Karpas-422 (cell line): ENCODE measurements around the gene FBXO34. TPM values are rescaled to one million over a fixed set of nuclear protein-coding genes. Genes with fewer than 3 reads are reported as not detected.
A peak's percentile ranks its signal among the peaks of the same experiment; 100 is the strongest.
"Not testable (repeated sequence)": the region's sequence is repeated elsewhere in the genome, so short reads cannot be mapped to it uniquely, and the experiment has no call there.

Experiments
- DNase-seq: peaks from one replicate; pipeline ENCODE4 v3.0.0-alpha.2; 2015
- H2AFZ ChIP-seq: fragments of 200-600 bp; sonication (generic); 2 replicates; pipeline ENCODE4 v1.6.1; 2014; ENCODE audit warnings: antibody characterized with exemption, low read length, mixed read lengths
- H3K27ac ChIP-seq: fragments of 200-600 bp; sonication (generic); 2 replicates; pipeline ENCODE4 v1.5.1; 2014; ENCODE audit warnings: mild to moderate bottlenecking, low read length, moderate library complexity
- H3K27me3 ChIP-seq: fragments of 200-600 bp; sonication (generic); 2 replicates; pipeline ENCODE4 v1.6.1; 2014; ENCODE audit warnings: low read length, mixed read lengths
- H3K36me3 ChIP-seq: fragments of 200-600 bp; sonication (generic); 2 replicates; pipeline ENCODE4 v1.6.1; 2014; ENCODE audit warnings: low read length, mixed read lengths; ENCODE audit not compliant: insufficient read depth
- H3K4me1 ChIP-seq: fragments of 200-600 bp; sonication (generic); 2 replicates; pipeline ENCODE4 v1.6.1; 2014; ENCODE audit warnings: mild to moderate bottlenecking, low read length, mixed read lengths
- H3K4me2 ChIP-seq: fragments of 200-600 bp; sonication (generic); 2 replicates; pipeline ENCODE4 v1.6.1; 2014; ENCODE audit warnings: low read length, low read depth, mild to moderate bottlenecking; ENCODE audit not compliant: poor library complexity, severe bottlenecking
- H3K4me3 ChIP-seq: fragments of 200-600 bp; sonication (generic); 2 replicates; pipeline ENCODE4 v1.5.1; 2014; ENCODE audit warnings: mild to moderate bottlenecking, antibody characterized with exemption, low read length, mixed read lengths
- H3K79me2 ChIP-seq: fragments of 200-600 bp; sonication (generic); 2 replicates; pipeline ENCODE4 v1.6.1; 2014; ENCODE audit warnings: mild to moderate bottlenecking, low read length, mixed read lengths
- H3K9ac ChIP-seq: fragments of 200-600 bp; sonication (generic); 2 replicates; pipeline ENCODE4 v1.6.0; 2014; ENCODE audit warnings: low read length
- H3K9me2 ChIP-seq: fragments of 200-600 bp; sonication (generic), shearing (Covaris generic); replicated peaks from 2 replicates; pipeline ENCODE4 v1.6.0; 2014; ENCODE audit warnings: mild to moderate bottlenecking, low read length, moderate library complexity; ENCODE audit not compliant: insufficient read depth
- H3K9me3 ChIP-seq: fragments of 300-700, 200-600 bp; sonication (generic); 2 replicates; pipeline ENCODE4 v1.6.1; 2014; ENCODE audit warnings: low read length, mixed read lengths
- H4K20me1 ChIP-seq: fragments of 200-600 bp; sonication (generic); 2 replicates; pipeline ENCODE4 v1.6.1; 2014; ENCODE audit warnings: mild to moderate bottlenecking, antibody characterized with exemption, low read length, low read depth; ENCODE audit not compliant: insufficient read depth
- total RNA-seq: library from RNA; depleted of rRNA; stranded (reverse); fragments of >200 nt; shearing (Covaris generic); gene quantifications from 2 replicates; pipeline ENCODE4 v1.2.3, GENCODE V29; 2014; ENCODE audit warnings: low replicate concordance

The FBXO34 gene
- total RNA-seq, 1 experiment from 2014 or later = 59.0 TPM

- peak overlapping the region; percentile 69 for H3K4me2 ChIP-seq
- H3K27me3 ChIP-seq = no peaks in the 10 kb centered on the region
- peak overlapping the region; percentile 36 for H3K4me3 ChIP-seq
- H3K36me3 ChIP-seq = no peaks in the 10 kb centered on the region
- H3K79me2 ChIP-seq = peaks cover 93% of the 10 kb centered on the region
- no peak overlapping the region for H2AFZ ChIP-seq
- H3K9me2 ChIP-seq = no peaks in the 10 kb centered on the region
- H4K20me1 ChIP-seq = no peaks in the 10 kb centered on the region
- H3K9me3 ChIP-seq = no peaks in the 10 kb centered on the region
- H3K9ac ChIP-seq = peak overlapping the region; percentile 43
- H3K4me1 ChIP-seq = peaks cover 76% of the 10 kb centered on the region
- H3K27ac ChIP-seq = peak overlapping the region; percentile 42
- DNase-seq = no peak
Measured at GRCh38 chr14:55332654-55333570, 61.7 kb downstream of the FBXO34 start.

GRCh38 chr14:55333711-55334485 lies 62.7 kb downstream of the FBXO34 start:
- peaks cover 92% of the 10 kb centered on the region for H3K79me2 ChIP-seq
- H3K4me2 ChIP-seq = no peak overlapping the region
- peaks cover 69% of the 10 kb centered on the region for H3K4me1 ChIP-seq
- no peaks in the 10 kb centered on the region for H4K20me1 ChIP-seq
- H3K9ac ChIP-seq = no peak overlapping the region
- H3K9me3 ChIP-seq = no peaks in the 10 kb centered on the region
- no peak overlapping the region for H2AFZ ChIP-seq
- no peak overlapping the region for H3K4me3 ChIP-seq
- no peaks in the 10 kb centered on the region for H3K27me3 ChIP-seq
- no peaks in the 10 kb centered on the region for H3K9me2 ChIP-seq
- H3K27ac ChIP-seq = peak overlapping the region; percentile 42; the same call in 1 of the 2 replicates
- DNase-seq = no peak
- no peaks in the 10 kb centered on the region for H3K36me3 ChIP-seq

- Histone ChIP-seq H3K79me2 (peaks cover 93% of the 10 kb centered on the region), H4K20me1 (no peaks in the 10 kb centered on the region), H3K4me2 (no peak overlapping the region), H3K27me3 (no peaks in the 10 kb centered on the region), H3K36me3 (no peaks in the 10 kb centered on the region), H3K9me3 (no peaks in the 10 kb centered on the region), H3K9ac (no peak overlapping the region), H3K4me1 (peaks cover 71% of the 10 kb centered on the region), H3K9me2 (no peaks in the 10 kb centered on the region), H3K4me3 (no peak overlapping the region), H3K27ac (no peak overlapping the region), H2AFZ (no peak overlapping the region)
- DNase-seq = no peak
Measured at GRCh38 chr14:55336162-55336561, 64.9 kb downstream of the FBXO34 start.

GRCh38 chr14:55336691-55337090 lies 65.5 kb downstream of the FBXO34 start:
- H3K4me3 ChIP-seq = no peak overlapping the region
- H3K79me2 ChIP-seq = peaks cover 96% of the 10 kb centered on the region
- H2AFZ ChIP-seq = no peak overlapping the region
- no peak for DNase-seq
- no peaks in the 10 kb centered on the region for H3K36me3 ChIP-seq
- H3K4me1 ChIP-seq = peaks cover 73% of the 10 kb centered on the region
- H3K9me3 ChIP-seq = no peaks in the 10 kb centered on the region
- H4K20me1 ChIP-seq = no peaks in the 10 kb centered on the region
- no peak overlapping the region for H3K27ac ChIP-seq
- H3K9me2 ChIP-seq = no peaks in the 10 kb centered on the region
- H3K27me3 ChIP-seq = no peaks in the 10 kb centered on the region
- H3K4me2 ChIP-seq = no peak overlapping the region
- no peak overlapping the region for H3K9ac ChIP-seq

- Histone ChIP-seq H3K9me3 (no peaks in the 10 kb centered on the region), H3K27ac (peak overlapping the region; percentile 6; the same call in 1 of the 2 replicates), H3K36me3 (no peaks in the 10 kb centered on the region), H3K9me2 (no peaks in the 10 kb centered on the region), H3K9ac (no peak overlapping the region), H2AFZ (no peak overlapping the region), H3K4me2 (no peak overlapping the region), H3K79me2 (peaks cover 98% of the 10 kb centered on the region), H4K20me1 (no peaks in the 10 kb centered on the region), H3K27me3 (no peaks in the 10 kb centered on the region), H3K4me1 (peaks cover 47% of the 10 kb centered on the region), H3K4me3 (no peak overlapping the region)
- no peak for DNase-seq
Measured at GRCh38 chr14:55339770-55340169, 68.5 kb downstream of the FBXO34 start.

GRCh38 chr14:55340482-55340881 lies 69.3 kb downstream of the FBXO34 start:
- Histone ChIP-seq H4K20me1 (no peaks in the 10 kb centered on the region), H3K36me3 (no peaks in the 10 kb centered on the region), H3K4me1 (peaks cover 41% of the 10 kb centered on the region), H3K4me2 (no peak overlapping the region), H3K79me2 (peaks cover 98% of the 10 kb centered on the region), H3K27ac (no peak overlapping the region), H3K27me3 (no peaks in the 10 kb centered on the region), H3K9me2 (no peaks in the 10 kb centered on the region), H3K4me3 (no peak overlapping the region), H2AFZ (no peak overlapping the region), H3K9ac (no peak overlapping the region), H3K9me3 (no peaks in the 10 kb centered on the region)
- no peak for DNase-seq

GRCh38 chr14:55341781-55342180 lies 70.6 kb downstream of the FBXO34 start:
- Histone ChIP-seq H3K27me3 (no peaks in the 10 kb centered on the region), H2AFZ (no peak overlapping the region), H3K27ac (no peak overlapping the region), H3K4me2 (no peak overlapping the region), H4K20me1 (no peaks in the 10 kb centered on the region), H3K79me2 (peaks cover 98% of the 10 kb centered on the region), H3K9ac (no peak overlapping the region), H3K9me2 (no peaks in the 10 kb centered on the region), H3K4me1 (peaks cover 41% of the 10 kb centered on the region), H3K4me3 (no peak overlapping the region), H3K9me3 (no peaks in the 10 kb centered on the region), H3K36me3 (no peaks in the 10 kb centered on the region)
- DNase-seq = no peak

GRCh38 chr14:55344582-55345163 lies 73.5 kb downstream of the FBXO34 start:
- H3K4me1 ChIP-seq = peaks cover 52% of the 10 kb centered on the region
- not testable (repeated sequence) for H3K4me2 ChIP-seq, H4K20me1 ChIP-seq, H3K9me3 ChIP-seq, H2AFZ ChIP-seq, H3K9me2 ChIP-seq, H3K27me3 ChIP-seq, H3K4me3 ChIP-seq, H3K9ac ChIP-seq, H3K27ac ChIP-seq, H3K36me3 ChIP-seq, DNase-seq
- H3K79me2 ChIP-seq = peaks cover 100% of the 10 kb centered on the region
